DMS53 treated with DMSO at 0.1 percent for 48 hours (cell line): ENCODE results near the gene DOC2B.
"Not testable (repeated sequence)": the region's sequence is repeated elsewhere in the genome, so short reads cannot be mapped to it uniquely, and the experiment has no call there.

Source experiments
- DNase-seq: peaks from one replicate; lab custom pipeline; 2025; ENCODE audit not compliant: unreplicated experiment; lab: John Stamatoyannopoulos, UW

The DOC2B gene

GRCh38 chr17:193426-193810 is 12.0 kb upstream of the DOC2B start:
- no peak for DNase-seq

- DNase-seq: no peak
Measured at GRCh38 chr17:192666-193425, 11.4 kb upstream of the DOC2B start.

- no peak for DNase-seq
Measured at GRCh38 chr17:189444-189843, 8.0 kb upstream of the DOC2B start.

- no peak for DNase-seq
Measured at GRCh38 chr17:187130-187529, 5.7 kb upstream of the DOC2B start.

GRCh38 chr17:185445-186138 is 4.1 kb upstream of the DOC2B start:
- DNase-seq: no peak

GRCh38 chr17:183021-183420 is 1.6 kb upstream of the DOC2B start:
- no peak for DNase-seq

- DNase-seq: no peak
Measured at GRCh38 chr17:182050-182751, 751 bp upstream of the DOC2B start.

GRCh38 chr17:180381-181244 is 837 bp downstream of the DOC2B start:
- DNase-seq: no peak

GRCh38 chr17:179781-180380 is 1.6 kb downstream of the DOC2B start:
- no peak for DNase-seq

GRCh38 chr17:179066-179432 is 2.4 kb downstream of the DOC2B start:
- DNase-seq: no peak

GRCh38 chr17:178292-179065 is 3.0 kb downstream of the DOC2B start:
- no peak for DNase-seq

- no peak for DNase-seq
Measured at GRCh38 chr17:177762-178161, 3.7 kb downstream of the DOC2B start.

- no peak for DNase-seq
Measured at GRCh38 chr17:177155-177554, 4.3 kb downstream of the DOC2B start.

GRCh38 chr17:173166-173911 is 8.1 kb downstream of the DOC2B start:
- DNase-seq: no peak

GRCh38 chr17:172401-172800 is 9.0 kb downstream of the DOC2B start:
- DNase-seq: no peak

GRCh38 chr17:171871-172270 is 9.6 kb downstream of the DOC2B start:
- no peak for DNase-seq

- DNase-seq: no peak
Measured at GRCh38 chr17:170130-170670, 11.2 kb downstream of the DOC2B start.

GRCh38 chr17:168614-169013 is 12.8 kb downstream of the DOC2B start:
- not testable (repeated sequence) for DNase-seq

- DNase-seq: no peak
Measured at GRCh38 chr17:165939-166338, 15.5 kb downstream of the DOC2B start.
